Mesendoderm (in vitro differentiated cells): Measurements from ENCODE around the gene KCNT1.

Experiments used
- DNase-seq: peaks from one replicate; pipeline ENCODE4 v3.0.0; 2013
- H2AK5ac ChIP-seq: 2 replicates; pipeline ENCODE4 v1.6.1; 2013; ENCODE audit warnings: low read length, inconsistent platforms
- H2BK120ac ChIP-seq: 2 replicates; pipeline ENCODE4 v1.6.1; 2013; ENCODE audit warnings: low read depth, mild to moderate bottlenecking, low read length, moderate library complexity, mixed read lengths
- H2BK15ac ChIP-seq: replicated peaks from 2 replicates; pipeline ENCODE4 v1.6.1; 2013; ENCODE audit warnings: low read depth, mild to moderate bottlenecking, moderate library complexity
- H2BK5ac ChIP-seq: 2 replicates; pipeline ENCODE4 v1.6.1; 2013; ENCODE audit warnings: low read length, inconsistent platforms
- H3K18ac ChIP-seq: 2 replicates; pipeline ENCODE4 v1.6.1; 2013; ENCODE audit warnings: mild to moderate bottlenecking, low read length, mixed read lengths
- H3K23ac ChIP-seq: one replicate; pipeline ENCODE4 v1.6.1; 2013; ENCODE audit warnings: low read length
- H3K27ac ChIP-seq: 2 replicates; pipeline ENCODE4 v1.5.1; 2013; ENCODE audit warnings: low read depth, mild to moderate bottlenecking, inconsistent platforms, low read length, moderate library complexity
- H3K27me3 ChIP-seq: 2 replicates; pipeline ENCODE4 v1.6.1; 2013; ENCODE audit warnings: low read length, control low read depth, mild to moderate bottlenecking, inconsistent platforms; ENCODE audit not compliant: insufficient read depth, poor library complexity
- H3K36me3 ChIP-seq: 2 replicates; pipeline ENCODE4 v1.6.1; 2013; ENCODE audit warnings: low read length, inconsistent platforms; ENCODE audit not compliant: control insufficient read depth, insufficient read depth
- H3K4ac ChIP-seq: one replicate; pipeline ENCODE4 v1.6.1; 2013; ENCODE audit warnings: low read depth, mild to moderate bottlenecking, low read length, moderate library complexity
- H3K4me1 ChIP-seq: 2 replicates; pipeline ENCODE4 v1.6.1; 2013; ENCODE audit warnings: low read depth, low read length, inconsistent platforms; ENCODE audit not compliant: control insufficient read depth
- H3K4me2 ChIP-seq: 2 replicates; pipeline ENCODE4 v1.6.1; 2013; ENCODE audit warnings: low read length
- H3K4me3 ChIP-seq: 2 replicates; pipeline ENCODE4 v1.5.1; 2013; ENCODE audit warnings: mild to moderate bottlenecking, low read length
- H3K56ac ChIP-seq: one replicate; pipeline ENCODE4 v1.6.1; 2013; ENCODE audit warnings: low read length
- H3K79me1 ChIP-seq: 2 replicates; pipeline ENCODE4 v1.6.1; 2013; ENCODE audit warnings: low read length, inconsistent platforms
- H3K79me2 ChIP-seq: 2 replicates; pipeline ENCODE4 v1.6.1; 2013; ENCODE audit warnings: mild to moderate bottlenecking, low read length; ENCODE audit not compliant: control insufficient read depth, insufficient read depth
- H3K9ac ChIP-seq: 2 replicates; pipeline ENCODE4 v1.6.1; 2013; ENCODE audit warnings: low read length, inconsistent platforms
- H4K5ac ChIP-seq: one replicate; pipeline ENCODE4 v1.6.1; 2013; ENCODE audit warnings: low read length
- H4K8ac ChIP-seq: one replicate; pipeline ENCODE4 v1.6.1; 2013; ENCODE audit warnings: low read depth, mild to moderate bottlenecking, control low read depth, low read length, moderate library complexity
- WGBS: extraction: QIAGEN DNeasy Blood & Tissue Kit; methylation state at CpG from one replicate; pipeline ENCODE4 v1.1.7; 2013; ENCODE audit warnings: low lambda C conversion rate, missing lambda C conversion rate; ENCODE audit not compliant: insufficient coverage; ENCODE audit errors: extremely low coverage; 5-methylcytosine and 5-hydroxymethylcytosine counted together

The KCNT1 gene

DNA sequence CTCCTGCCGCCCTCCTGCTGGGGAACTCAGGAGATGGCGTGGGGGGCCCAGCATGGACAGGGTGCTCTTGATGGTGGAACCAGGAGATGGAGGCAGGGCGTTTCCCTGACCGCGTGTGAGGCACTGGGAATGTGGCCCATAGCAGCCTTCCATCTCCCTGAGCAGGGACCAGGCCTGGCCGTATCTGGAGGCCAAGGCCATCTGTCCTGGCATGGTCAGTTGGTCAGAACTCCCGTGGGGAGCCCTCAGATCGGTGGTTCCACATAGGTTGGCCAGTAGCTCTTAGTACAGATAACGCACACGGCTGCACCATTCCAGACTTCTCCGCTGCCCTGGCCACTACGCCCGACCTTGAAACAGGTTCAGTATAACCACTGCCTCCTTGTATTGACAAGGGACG, 77.6 kb downstream of the KCNT1 start:
- Histone ChIP-seq H2AK5ac (no peak overlapping the region), H2BK120ac (no peak overlapping the region), H3K9ac (no peak overlapping the region), H3K79me2 (no peaks in the 10 kb centered on the region), H3K27ac (no peak overlapping the region), H3K79me1 (no peaks in the 10 kb centered on the region), H3K4me2 (no peak overlapping the region), H4K5ac (no peak overlapping the region), H2BK15ac (no peak overlapping the region), H3K4me3 (no peak overlapping the region), H3K56ac (no peak overlapping the region), H3K27me3 (no peaks in the 10 kb centered on the region), H2BK5ac (no peak overlapping the region), H4K8ac (no peak overlapping the region), H3K4ac (no peak overlapping the region), H3K36me3 (no peaks in the 10 kb centered on the region), H3K23ac (no peak overlapping the region), H3K4me1 (no peaks in the 10 kb centered on the region), H3K18ac (no peak overlapping the region)
- WGBS: no CpG with 5 or more reads among the region's 14 CpGs
- no peak for DNase-seq

DNA sequence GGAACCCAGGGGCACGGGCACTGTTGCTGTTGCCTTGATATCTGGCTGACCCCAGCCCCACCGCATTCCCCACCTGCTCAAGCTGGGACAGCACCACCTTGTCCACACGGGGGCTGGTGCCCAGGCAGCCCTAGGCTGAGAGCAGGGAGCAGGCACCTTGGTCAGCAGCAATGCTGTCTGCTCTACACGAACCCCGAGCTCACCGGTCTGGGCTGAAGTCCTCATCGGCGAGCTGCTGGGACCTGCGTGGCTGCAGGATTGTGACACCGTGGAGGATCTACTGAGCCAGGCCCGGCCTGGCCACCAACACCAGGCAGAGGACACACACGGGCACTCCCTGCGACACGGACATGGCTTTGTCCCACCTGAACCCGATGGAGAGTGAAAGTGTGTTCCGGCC, 78.1 kb downstream of the KCNT1 start:
- no peak overlapping the region for H2BK120ac ChIP-seq
- no peak overlapping the region for H3K27ac ChIP-seq
- no peak overlapping the region for H3K18ac ChIP-seq
- no peak overlapping the region for H4K8ac ChIP-seq
- no peak overlapping the region for H3K4me2 ChIP-seq
- H3K4me1 ChIP-seq: no peaks in the 10 kb centered on the region
- no peaks in the 10 kb centered on the region for H3K79me1 ChIP-seq
- WGBS: no CpG with 5 or more reads among the region's 16 CpGs
- H3K9ac ChIP-seq: no peak overlapping the region
- no peaks in the 10 kb centered on the region for H3K27me3 ChIP-seq
- no peak overlapping the region for H4K5ac ChIP-seq
- no peak overlapping the region for H3K23ac ChIP-seq
- no peaks in the 10 kb centered on the region for H3K36me3 ChIP-seq
- H3K79me2 ChIP-seq: no peaks in the 10 kb centered on the region
- no peak overlapping the region for H3K4ac ChIP-seq
- DNase-seq: no peak
- no peak overlapping the region for H2AK5ac ChIP-seq
- no peak overlapping the region for H3K4me3 ChIP-seq
- no peak overlapping the region for H2BK15ac ChIP-seq
- no peak overlapping the region for H3K56ac ChIP-seq
- no peak overlapping the region for H2BK5ac ChIP-seq

DNA sequence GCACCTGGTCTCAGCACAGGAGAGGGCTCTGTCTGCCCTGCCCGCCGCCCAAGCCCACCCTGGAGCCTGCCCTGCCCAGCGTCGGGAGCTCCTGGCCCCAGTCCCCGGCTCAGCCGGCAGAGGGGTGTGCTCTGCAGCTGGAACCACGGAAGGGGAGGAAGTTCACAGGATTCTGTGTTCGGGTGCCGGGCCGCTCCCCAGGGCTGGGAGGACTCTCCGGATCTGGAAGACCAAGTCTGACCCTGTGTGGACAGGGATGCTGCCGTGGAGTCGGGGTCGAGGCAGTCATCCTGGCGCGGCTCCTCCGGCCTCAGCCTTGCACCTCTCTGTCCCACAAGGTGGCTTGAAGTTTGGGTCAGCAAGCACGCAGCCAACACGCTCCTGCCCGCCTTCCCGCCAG, 78.6 kb downstream of the KCNT1 start:
- Histone ChIP-seq H3K23ac (no peak overlapping the region), H2BK5ac (no peak overlapping the region), H2BK15ac (no peak overlapping the region), H2BK120ac (no peak overlapping the region), H3K4me2 (no peak overlapping the region), H3K18ac (no peak overlapping the region), H3K27ac (no peak overlapping the region), H3K4me3 (no peak overlapping the region), H3K4me1 (no peaks in the 10 kb centered on the region), H3K9ac (no peak overlapping the region), H4K5ac (no peak overlapping the region), H3K56ac (no peak overlapping the region), H3K36me3 (no peaks in the 10 kb centered on the region), H3K79me2 (no peaks in the 10 kb centered on the region), H4K8ac (no peak overlapping the region), H2AK5ac (no peak overlapping the region), H3K79me1 (no peaks in the 10 kb centered on the region), H3K4ac (no peak overlapping the region), H3K27me3 (no peaks in the 10 kb centered on the region)
- no peak for DNase-seq
- no CpG with 5 or more reads among the region's 21 CpGs for WGBS

DNA sequence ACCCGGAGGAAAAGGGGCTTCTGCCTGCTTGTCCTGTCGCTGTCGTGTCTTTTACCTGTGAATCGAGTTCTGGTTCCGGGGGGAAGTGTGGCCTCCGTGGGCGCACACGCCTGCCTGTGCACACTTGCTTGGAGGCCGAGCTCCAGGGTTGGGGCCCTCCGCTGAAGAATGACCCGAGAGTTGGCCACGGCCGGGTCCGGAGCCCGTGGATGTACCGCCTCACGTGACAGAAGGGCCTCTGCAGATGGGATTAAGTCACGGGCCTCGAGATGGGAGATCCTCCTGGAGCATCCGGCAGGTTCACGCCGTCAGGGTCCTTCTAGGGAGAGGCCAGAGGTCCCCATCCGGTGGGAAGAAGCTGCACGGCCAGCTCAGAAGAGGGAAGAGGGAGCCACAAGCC, 81.0 kb downstream of the KCNT1 start:
- H3K56ac ChIP-seq: no peak overlapping the region
- no peak overlapping the region for H4K8ac ChIP-seq
- no peak overlapping the region for H3K4me2 ChIP-seq
- H3K4ac ChIP-seq: no peak overlapping the region
- no peaks in the 10 kb centered on the region for H3K4me1 ChIP-seq
- no peak overlapping the region for H2BK15ac ChIP-seq
- H3K27me3 ChIP-seq: no peaks in the 10 kb centered on the region
- no peak overlapping the region for H3K18ac ChIP-seq
- no peak overlapping the region for H3K23ac ChIP-seq
- no peak overlapping the region for H4K5ac ChIP-seq
- no peak overlapping the region for H3K27ac ChIP-seq
- no peak overlapping the region for H3K4me3 ChIP-seq
- WGBS: no CpG with 5 or more reads among the region's 24 CpGs
- no peak overlapping the region for H2BK5ac ChIP-seq
- DNase-seq: no peak
- H3K36me3 ChIP-seq: no peaks in the 10 kb centered on the region
- H3K9ac ChIP-seq: no peak overlapping the region
- H3K79me2 ChIP-seq: no peaks in the 10 kb centered on the region
- H2BK120ac ChIP-seq: no peak overlapping the region
- H3K79me1 ChIP-seq: no peaks in the 10 kb centered on the region
- no peak overlapping the region for H2AK5ac ChIP-seq

DNA sequence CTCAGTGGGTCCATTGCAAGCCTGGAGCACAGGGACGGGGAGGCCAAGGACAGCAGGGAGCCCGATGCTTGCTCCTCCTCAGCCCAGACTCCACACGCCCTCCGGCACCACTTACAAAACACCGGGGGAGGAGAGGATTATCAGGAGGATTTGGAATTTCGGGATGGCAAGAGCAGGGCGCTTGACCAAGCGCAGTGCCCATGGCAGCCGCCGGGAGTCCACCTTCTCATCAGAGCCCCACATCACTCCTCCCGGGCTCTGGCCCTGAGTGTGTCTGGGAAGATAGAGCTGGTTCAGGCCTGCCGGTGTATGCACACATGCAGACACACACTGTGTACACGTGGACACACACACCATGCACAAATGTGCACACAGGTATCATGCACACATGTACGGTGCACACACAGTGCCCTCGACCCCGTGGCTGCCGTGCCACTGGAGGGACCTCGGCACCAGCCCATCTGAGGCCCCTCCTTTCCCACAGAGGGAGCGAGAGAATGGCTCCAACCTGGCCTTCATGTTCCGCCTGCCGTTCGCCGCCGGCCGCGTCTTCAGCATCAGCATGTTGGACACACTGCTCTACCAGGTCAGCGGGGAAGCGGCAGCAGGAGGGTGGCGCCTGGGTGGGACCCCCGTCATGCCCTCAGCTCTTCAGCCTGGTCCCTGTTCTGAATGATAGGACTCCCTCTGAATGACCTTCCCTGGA, 81.7 kb downstream of the KCNT1 start:
- Histone ChIP-seq H3K27ac (no peak overlapping the region), H3K4me1 (no peaks in the 10 kb centered on the region), H2AK5ac (no peak overlapping the region), H2BK15ac (no peak overlapping the region), H3K79me2 (no peaks in the 10 kb centered on the region), H3K79me1 (no peaks in the 10 kb centered on the region), H3K9ac (no peak overlapping the region), H2BK5ac (no peak overlapping the region), H3K4ac (no peak overlapping the region), H4K5ac (no peak overlapping the region), H3K4me3 (no peak overlapping the region), H3K18ac (no peak overlapping the region), H3K36me3 (no peaks in the 10 kb centered on the region), H4K8ac (no peak overlapping the region), H3K4me2 (no peak overlapping the region), H3K23ac (no peak overlapping the region), H3K56ac (no peak overlapping the region), H2BK120ac (no peak overlapping the region), H3K27me3 (no peaks in the 10 kb centered on the region)
- no CpG with 5 or more reads among the region's 30 CpGs for WGBS
- no peak for DNase-seq

DNA sequence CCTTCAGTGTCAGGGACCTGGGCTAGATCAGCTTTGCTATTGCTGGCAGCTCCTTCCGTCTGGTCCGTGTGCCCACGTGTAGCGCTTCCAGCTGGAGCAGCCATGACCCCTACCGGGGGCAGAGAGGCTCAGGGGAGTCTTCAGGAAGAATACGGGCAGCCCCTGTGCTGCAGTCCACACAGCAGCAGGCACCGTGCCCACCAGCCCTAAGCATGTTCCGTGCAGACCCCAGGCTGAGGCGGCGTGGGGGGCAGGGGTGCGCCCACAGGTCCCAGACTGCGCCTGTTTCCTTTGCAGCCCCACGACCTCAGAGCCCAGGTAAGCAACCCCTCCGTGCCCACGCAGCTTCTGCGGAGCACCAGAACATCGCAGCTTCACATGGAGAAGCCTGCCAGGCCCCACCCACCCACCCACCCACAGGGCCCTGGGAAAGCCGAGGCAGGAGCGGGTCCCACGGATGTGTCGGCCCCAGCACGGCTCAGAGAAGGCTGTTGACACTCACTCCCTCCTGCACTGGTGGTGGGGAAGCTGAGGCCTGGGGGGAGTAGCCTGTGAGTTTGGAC, 83.1 kb downstream of the KCNT1 start:
- Histone ChIP-seq H4K8ac (no peak overlapping the region), H2BK5ac (no peak overlapping the region), H3K23ac (no peak overlapping the region), H3K4me1 (no peaks in the 10 kb centered on the region), H3K27me3 (no peaks in the 10 kb centered on the region), H2BK15ac (no peak overlapping the region), H3K4me3 (no peak overlapping the region), H3K18ac (no peak overlapping the region), H3K9ac (no peak overlapping the region), H3K36me3 (no peaks in the 10 kb centered on the region), H3K56ac (no peak overlapping the region), H2BK120ac (no peak overlapping the region), H3K4me2 (no peak overlapping the region), H3K4ac (no peak overlapping the region), H4K5ac (no peak overlapping the region), H3K27ac (no peak overlapping the region), H3K79me1 (no peaks in the 10 kb centered on the region), H3K79me2 (no peaks in the 10 kb centered on the region), H2AK5ac (no peak overlapping the region)
- no peak for DNase-seq
- no CpG with 5 or more reads among the region's 22 CpGs for WGBS
